DOHH2 (cell line): ENCODE results near the gene DEDD.

Source experiments
- EZH2phosphoT487 ChIP-seq: fragments of 200-600 bp; sonication (generic); IDR thresholded peaks from 2 replicates; pipeline ENCODE4 v1.6.1; 2017; ENCODE audit warnings: borderline replicate concordance, mild to moderate bottlenecking, antibody characterized with exemption, low read length, moderate library complexity, mixed read lengths
- TF ChIP-seq, protein P1 (sequence below): fragments of 200-600 bp; sonication (generic); IDR thresholded peaks from one replicate; pipeline ENCODE4 v1.5.1; 2014; ENCODE audit warnings: antibody characterized with exemption, mild to moderate bottlenecking, low read depth, low read length; ENCODE audit not compliant: poor library complexity, severe bottlenecking

DNA sequence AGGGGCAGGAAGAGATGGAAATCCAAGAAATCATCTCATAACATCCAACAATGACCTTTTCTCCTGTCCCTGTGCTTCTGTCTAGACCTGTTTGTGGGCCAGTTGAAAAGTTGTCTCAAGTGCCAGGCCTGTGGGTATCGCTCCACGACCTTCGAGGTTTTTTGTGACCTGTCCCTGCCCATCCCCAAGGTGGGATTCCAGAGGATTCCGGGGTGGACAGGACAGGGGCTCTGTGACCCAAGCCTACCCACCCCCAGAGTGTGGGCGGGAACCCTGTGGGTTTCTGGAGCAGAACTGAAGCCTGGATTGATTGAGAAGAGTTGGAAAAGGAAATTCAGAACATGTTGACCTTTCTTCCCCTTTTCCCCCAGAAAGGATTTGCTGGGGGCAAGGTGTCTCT is 31.3 kb upstream of the DEDD start:
- TF ChIP-seq, protein P1, sequence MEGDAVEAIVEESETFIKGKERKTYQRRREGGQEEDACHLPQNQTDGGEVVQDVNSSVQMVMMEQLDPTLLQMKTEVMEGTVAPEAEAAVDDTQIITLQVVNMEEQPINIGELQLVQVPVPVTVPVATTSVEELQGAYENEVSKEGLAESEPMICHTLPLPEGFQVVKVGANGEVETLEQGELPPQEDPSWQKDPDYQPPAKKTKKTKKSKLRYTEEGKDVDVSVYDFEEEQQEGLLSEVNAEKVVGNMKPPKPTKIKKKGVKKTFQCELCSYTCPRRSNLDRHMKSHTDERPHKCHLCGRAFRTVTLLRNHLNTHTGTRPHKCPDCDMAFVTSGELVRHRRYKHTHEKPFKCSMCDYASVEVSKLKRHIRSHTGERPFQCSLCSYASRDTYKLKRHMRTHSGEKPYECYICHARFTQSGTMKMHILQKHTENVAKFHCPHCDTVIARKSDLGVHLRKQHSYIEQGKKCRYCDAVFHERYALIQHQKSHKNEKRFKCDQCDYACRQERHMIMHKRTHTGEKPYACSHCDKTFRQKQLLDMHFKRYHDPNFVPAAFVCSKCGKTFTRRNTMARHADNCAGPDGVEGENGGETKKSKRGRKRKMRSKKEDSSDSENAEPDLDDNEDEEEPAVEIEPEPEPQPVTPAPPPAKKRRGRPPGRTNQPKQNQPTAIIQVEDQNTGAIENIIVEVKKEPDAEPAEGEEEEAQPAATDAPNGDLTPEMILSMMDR, result no peak
- no peak for TF ChIP-seq EZH2phosphoT487
